ENCODE data around the gene CACTIN. TPM values are rescaled to one million over a fixed set of nuclear protein-coding genes. Genes with fewer than 3 reads are reported as not detected.
"Not testable (repeated sequence)": the region's sequence is repeated elsewhere in the genome, so short reads cannot be mapped to it uniquely, and the experiment has no call there.

CACTIN gene
- total RNA-seq, 6 experiments from 2014 or later = 8.4 to 14.9 (median 10.3) TPM

GRCh38 chr19:3669082-3669946 is 42.7 kb upstream of the CACTIN start:
- ATAC-seq = no peak
- TF ChIP-seq CTCF (IDR thresholded peaks at IDR 0.05) (no peak), POLR2A (IDR thresholded peaks at IDR 0.05) (no peak)
- intact Hi-C loops (cut with DNase I) = loop anchor here (5.0 kb wide), 2 partner anchors 33 to 38 kb away; partner anchors contain the start of genes PIP5K1C (in 1 of the 2) and TJP3 (in 1 of the 2)

GRCh38 chr19:3668331-3669081 is 41.9 kb upstream of the CACTIN start:
- no peaks in the 10 kb centered on the region for H3K36me3 ChIP-seq
- H3K4me1 ChIP-seq = no peaks in the 10 kb centered on the region
- no peaks in the 10 kb centered on the region for H3K9me3 ChIP-seq
- intact Hi-C loops (cut with DNase I) = loop anchor here (5.0 kb wide), 2 partner anchors 34 to 39 kb away; partner anchors contain the start of genes PIP5K1C (in 1 of the 2) and TJP3 (in 1 of the 2)
- DNase-seq = no peak
- WGBS (ENCODE audit: insufficient coverage, low coverage, low lambda C conversion rate, missing lambda C conversion rate) = 83% methylated on average over 8 of the region's 34 CpGs
- TF ChIP-seq POLR2A (IDR thresholded peaks at IDR 0.05) (no peak), CTCF (IDR thresholded peaks at IDR 0.05) (no peak)
- H3K4me3 ChIP-seq = no peak overlapping the region
- H3K27me3 ChIP-seq = no peaks in the 10 kb centered on the region
- ATAC-seq = no peak
- no peak overlapping the region for H3K27ac ChIP-seq

More at GRCh38 chr19:3669082-3669946, 42.7 kb upstream of the CACTIN start:
- no peak overlapping the region for H3K27ac ChIP-seq
- no peak for DNase-seq
- WGBS (ENCODE audit: insufficient coverage, low coverage, low lambda C conversion rate, missing lambda C conversion rate) = 90% methylated on average over 14 of the region's 39 CpGs
- no peak overlapping the region for H3K4me3 ChIP-seq
- no peaks in the 10 kb centered on the region for H3K36me3 ChIP-seq
- no peaks in the 10 kb centered on the region for H3K9me3 ChIP-seq
- no peaks in the 10 kb centered on the region for H3K4me1 ChIP-seq
- H3K27me3 ChIP-seq = no peaks in the 10 kb centered on the region

- ATAC-seq (no peak), DNase-seq (no peak)
- Histone ChIP-seq H3K27me3 (no peaks in the 10 kb centered on the region), H3K4me1 (no peaks in the 10 kb centered on the region), H3K4me3 (no peak overlapping the region), H3K36me3 (no peaks in the 10 kb centered on the region), H3K9me3 (no peaks in the 10 kb centered on the region), H3K27ac (no peak overlapping the region)
- 76% methylated on average over 3 of the region's 17 CpGs for WGBS (ENCODE audit: insufficient coverage, low coverage, low lambda C conversion rate, missing lambda C conversion rate)
- intact Hi-C loops (cut with DNase I) = loop anchor here (5.0 kb wide), 2 partner anchors 35 to 40 kb away; partner anchors contain the start of genes PIP5K1C (in 1 of the 2) and TJP3 (in 1 of the 2)
- no peak for TF ChIP-seq CTCF (IDR thresholded peaks at IDR 0.05)
- TF ChIP-seq POLR2A (IDR thresholded peaks at IDR 0.05) = no peak
These were observed 41.2 kb upstream of the CACTIN start for GRCh38 chr19:3667766-3668165.

GRCh38 chr19:3667037-3667638 is 40.5 kb upstream of the CACTIN start:
- Histone ChIP-seq H3K27ac (no peak overlapping the region), H3K4me1 (no peaks in the 10 kb centered on the region)
- ATAC-seq = no peak

GRCh38 chr19:3666545-3666856 is 39.9 kb upstream of the CACTIN start:
- not testable (repeated sequence) for H3K27me3 ChIP-seq, H3K4me3 ChIP-seq, ATAC-seq, H3K27ac ChIP-seq, H3K36me3 ChIP-seq, H3K9me3 ChIP-seq, DNase-seq, H3K4me1 ChIP-seq
- 80% methylated on average over 6 of the region's 14 CpGs for WGBS (ENCODE audit: insufficient coverage, low coverage, low lambda C conversion rate, missing lambda C conversion rate)
- intact Hi-C loops (cut with DNase I) = loop anchor here (5.0 kb wide), 2 partner anchors 36 to 41 kb away; partner anchors contain the start of genes PIP5K1C (in 1 of the 2) and TJP3 (in 1 of the 2)

More at GRCh38 chr19:3667037-3667638, 40.5 kb upstream of the CACTIN start:
- H3K27me3 ChIP-seq = no peaks in the 10 kb centered on the region
- intact Hi-C loops (cut with DNase I) = loop anchor here (5.0 kb wide), 2 partner anchors 35 to 40 kb away; partner anchors contain the start of genes PIP5K1C (in 1 of the 2) and TJP3 (in 1 of the 2)
- no peak for DNase-seq
- H3K9me3 ChIP-seq = no peaks in the 10 kb centered on the region
- H3K4me3 ChIP-seq = no peak overlapping the region
- H3K36me3 ChIP-seq = no peaks in the 10 kb centered on the region
- TF ChIP-seq POLR2A (IDR thresholded peaks at IDR 0.05) = no peak
- no peak for TF ChIP-seq CTCF (IDR thresholded peaks at IDR 0.05)
- 87% methylated on average over 3 of the region's 18 CpGs for WGBS (ENCODE audit: insufficient coverage, low coverage, low lambda C conversion rate, missing lambda C conversion rate)

All from right lobe of liver (tissue), 6 donors.